Measurements from ENCODE around the gene TMEM161B. TPM values are rescaled to one million over a fixed set of nuclear protein-coding genes. Genes with fewer than 3 reads are reported as not detected.
A peak's percentile ranks its signal among the peaks of the same experiment; 100 is the strongest.

Gene TMEM161B
- 10 to 100 TPM in 1 of 4 donors, 1 to 10 TPM in 3; 5.1 to 10.2 (median 7.5) TPM for total RNA-seq
- polyA plus RNA-seq: 1 to 10 TPM; 6.5 to 8.1 (median 6.6) TPM
- long read RNA-seq, donor 1, partial matches to known transcripts: 0 of 3 reads
- long read RNA-seq, donor 1, other reads (novel, unspliced or antisense): 1 of 3 reads
- long read RNA-seq, donor 2, transcript TMEM161B-201 (12 exons, 2,594 nt): major isoform, 5 of 22 reads
- long read RNA-seq, donor 2, partial matches to known transcripts: 3 of 22 reads
- long read RNA-seq, donor 2, other reads (novel, unspliced or antisense): 14 of 22 reads

GRCh38 chr5:88268385-88269184, at the start of gene TMEM161B:
Gene TMEM161B, minus strand, starts transcription at chr5:88268845. Its CDS starts 122 bp downstream, at chr5:88268723.
- peak within 1 kb of the TSS; percentile 73 for H3K27ac ChIP-seq
- ATAC-seq (peak; percentile 98 to 100 (median 100)), DNase-seq (peak; percentile 90 to 93)
- intact Hi-C loops (cut with DNase I): loop anchor here in 1 of 2 donors (10.0 kb wide), 1 partner anchor 124 kb away; no protein-coding TSS in a partner anchor
- H3K4me1 ChIP-seq: peaks cover 31% of the 10 kb centered on the region
- peak within 1 kb of the TSS; percentile 74 for H3K4me3 ChIP-seq
- no peaks in the 10 kb centered on the region for H3K9me3 ChIP-seq
- no peak for TF ChIP-seq CTCF (IDR thresholded peaks at IDR 0.05)
- peaks cover 4 to 32% of the 10 kb centered on the region in 2 donors for H3K36me3 ChIP-seq (ENCODE audit: insufficient read depth in 1 of 2, low read depth in 1 of 2)
- no peaks in the 10 kb centered on the region for H3K27me3 ChIP-seq (ENCODE audit: insufficient read depth in 3 of 3, low read length in 2 of 3)
- 0 to 1% (median 0%) methylated on average over 35 to 45 of the region's 46 CpGs for whole genome bisulfite sequencing, 3 donors

- Histone ChIP-seq H3K36me3 (ENCODE audit: insufficient read depth in 1 of 2, low read depth in 1 of 2) (no peaks in the 10 kb centered on the region), H3K27ac (no peak overlapping the region), H3K9me3 (no peaks in the 10 kb centered on the region), H3K4me3 (no peak overlapping the region), H3K4me1 (no peaks in the 10 kb centered on the region), H3K27me3 (ENCODE audit: insufficient read depth in 3 of 3, low read length in 2 of 3) (no peaks in the 10 kb centered on the region)
- no peak for ATAC-seq
- no peak for DNase-seq
- WGBS, 3 donors: 45 to 52% (median 48%) methylated on average over 2 of the region's 2 CpGs
- TF ChIP-seq CTCF (IDR thresholded peaks at IDR 0.05): no peak
- intact Hi-C loops (cut with DNase I): no loop called here
These were observed 35.7 kb upstream of the TMEM161B start for GRCh38 chr5:88304356-88304755.

GRCh38 chr5:88298425-88298824, 29.8 kb upstream of the TMEM161B start:
- ATAC-seq (no peak), DNase-seq (no peak)
- no peaks in the 10 kb centered on the region for H3K27me3 ChIP-seq (ENCODE audit: insufficient read depth in 3 of 3, low read length in 2 of 3)
- TF ChIP-seq CTCF (IDR thresholded peaks at IDR 0.05): no peak
- peaks cover 5% of the 10 kb centered on the region for H3K9me3 ChIP-seq
- no peak overlapping the region for H3K27ac ChIP-seq
- peaks cover 2 to 7% of the 10 kb centered on the region in 2 donors for H3K36me3 ChIP-seq (ENCODE audit: insufficient read depth in 1 of 2, low read depth in 1 of 2)
- no peak overlapping the region for H3K4me3 ChIP-seq
- intact Hi-C loops (cut with DNase I): no loop called here
- no peaks in the 10 kb centered on the region for H3K4me1 ChIP-seq

GRCh38 chr5:88290801-88291200, 22.2 kb upstream of the TMEM161B start:
- H3K27ac ChIP-seq: no peak overlapping the region
- H3K4me3 ChIP-seq: no peak overlapping the region
- peaks cover 2 to 74% of the 10 kb centered on the region in 2 donors for H3K36me3 ChIP-seq (ENCODE audit: insufficient read depth in 1 of 2, low read depth in 1 of 2)
- TF ChIP-seq CTCF (IDR thresholded peaks at IDR 0.05): no peak
- ATAC-seq: no peak
- H3K27me3 ChIP-seq (ENCODE audit: insufficient read depth in 3 of 3, low read length in 2 of 3): no peaks in the 10 kb centered on the region
- no peaks in the 10 kb centered on the region for H3K4me1 ChIP-seq
- DNase-seq: no peak
- H3K9me3 ChIP-seq: peaks cover 5% of the 10 kb centered on the region
- intact Hi-C loops (cut with DNase I): no loop called here
- WGBS, 3 donors: 49 to 59% (median 58%) methylated on average over 3 of the region's 3 CpGs

All from psoas muscle (tissue), 8 donors.